ENCODE data around the gene CAPN9. TPM values are rescaled to one million over a fixed set of nuclear protein-coding genes. Genes with fewer than 3 reads are reported as not detected.

The CAPN9 gene
- total RNA-seq, 2 donors from 2014 or later = 0.45 to 0.59 TPM

- Histone ChIP-seq H3K27ac (no peak overlapping the region), H3K9me3 (no peaks in the 10 kb centered on the region), H3K27me3 (replicated peaks; ENCODE audit: insufficient read depth) (no peaks in the 10 kb centered on the region), H3K36me3 (no peaks in the 10 kb centered on the region), H3K4me3 (no peak overlapping the region), H3K4me1 (replicated peaks) (no peaks in the 10 kb centered on the region)
- intact Hi-C loops (cut with DNase I) = no loop called here
- TF ChIP-seq POLR2A (IDR thresholded peaks at IDR 0.05) = no peak
- no peak for TF ChIP-seq POLR2AphosphoS5 (IDR thresholded peaks at IDR 0.05)
- TF ChIP-seq CTCF (IDR thresholded peaks at IDR 0.05) = no peak
- WGBS = 86% methylated on average over 10 of the region's 10 CpGs
- no peak for DNase-seq (ENCODE audit: low spot score)
Observed at GRCh38 chr1:230788561-230789275, 41.5 kb downstream of the CAPN9 start.

GRCh38 chr1:230790026-230790425 is 42.8 kb downstream of the CAPN9 start:
- no peak overlapping the region for H3K4me3 ChIP-seq
- no peaks in the 10 kb centered on the region for H3K36me3 ChIP-seq
- TF ChIP-seq POLR2A (IDR thresholded peaks at IDR 0.05) (no peak), CTCF (IDR thresholded peaks at IDR 0.05) (no peak), POLR2AphosphoS5 (IDR thresholded peaks at IDR 0.05) (no peak)
- no peaks in the 10 kb centered on the region for H3K27me3 ChIP-seq (replicated peaks; ENCODE audit: insufficient read depth)
- DNase-seq (ENCODE audit: low spot score) = no peak
- no peaks in the 10 kb centered on the region for H3K4me1 ChIP-seq (replicated peaks)
- intact Hi-C loops (cut with DNase I) = no loop called here
- WGBS = 60% methylated on average over 5 of the region's 5 CpGs
- no peak overlapping the region for H3K27ac ChIP-seq
- no peaks in the 10 kb centered on the region for H3K9me3 ChIP-seq

GRCh38 chr1:230791986-230792564 is 44.9 kb downstream of the CAPN9 start:
- no peak overlapping the region for H3K4me3 ChIP-seq
- intact Hi-C loops (cut with DNase I) = no loop called here
- H3K27ac ChIP-seq = no peak overlapping the region
- H3K36me3 ChIP-seq = no peaks in the 10 kb centered on the region
- H3K27me3 ChIP-seq (replicated peaks; ENCODE audit: insufficient read depth) = no peaks in the 10 kb centered on the region
- no peak for TF ChIP-seq POLR2AphosphoS5 (IDR thresholded peaks at IDR 0.05)
- TF ChIP-seq CTCF (IDR thresholded peaks at IDR 0.05) = no peak
- no peak for TF ChIP-seq POLR2A (IDR thresholded peaks at IDR 0.05)
- DNase-seq (ENCODE audit: low spot score) = no peak
- H3K9me3 ChIP-seq = no peaks in the 10 kb centered on the region
- 70% methylated on average over 5 of the region's 5 CpGs for WGBS
- no peaks in the 10 kb centered on the region for H3K4me1 ChIP-seq (replicated peaks)

GRCh38 chr1:230792691-230793462 is 45.7 kb downstream of the CAPN9 start:
- no peaks in the 10 kb centered on the region for H3K9me3 ChIP-seq
- no peaks in the 10 kb centered on the region for H3K4me1 ChIP-seq (replicated peaks)
- no peaks in the 10 kb centered on the region for H3K27me3 ChIP-seq (replicated peaks; ENCODE audit: insufficient read depth)
- no peak overlapping the region for H3K4me3 ChIP-seq
- TF ChIP-seq POLR2A (IDR thresholded peaks at IDR 0.05) = no peak
- TF ChIP-seq CTCF (IDR thresholded peaks at IDR 0.05) = no peak
- no peak for TF ChIP-seq POLR2AphosphoS5 (IDR thresholded peaks at IDR 0.05)
- intact Hi-C loops (cut with DNase I) = no loop called here
- no peak overlapping the region for H3K27ac ChIP-seq
- 92% methylated on average over 13 of the region's 13 CpGs for WGBS
- DNase-seq (ENCODE audit: low spot score) = no peak
- H3K36me3 ChIP-seq = no peaks in the 10 kb centered on the region

All from prostate gland (tissue), 2 donors.